H9 (cell line): ENCODE measurements around the gene ARFGEF3. TPM values are rescaled to one million over a fixed set of nuclear protein-coding genes. Genes with fewer than 3 reads are reported as not detected.

Experiments used
- DNase-seq: peaks from one replicate; pipeline ENCODE4 v3.0.0-alpha.2; 2017
- H2AFZ ChIP-seq: one replicate; pipeline ENCODE4 v1.6.1; 2013; ENCODE audit warnings: mild to moderate bottlenecking, low read length, control low read depth, moderate library complexity
- H2AK5ac ChIP-seq: 2 replicates; pipeline ENCODE4 v1.6.1; 2013; ENCODE audit warnings: low read length, control low read depth, mixed read lengths; ENCODE audit not compliant: insufficient read length
- H2BK120ac ChIP-seq: one replicate; pipeline ENCODE4 v1.6.1; 2013; ENCODE audit warnings: low read depth, mild to moderate bottlenecking, low read length, control low read depth, inconsistent platforms; ENCODE audit not compliant: poor library complexity, severe bottlenecking
- H2BK12ac ChIP-seq: 2 replicates; pipeline ENCODE4 v1.6.1; 2013; ENCODE audit warnings: low read length, control low read depth, mixed read lengths, low read depth; ENCODE audit not compliant: insufficient read length
- H2BK15ac ChIP-seq: 2 replicates; pipeline ENCODE4 v1.6.1; 2013; ENCODE audit warnings: low read depth, low read length, control low read depth
- H2BK20ac ChIP-seq: one replicate; pipeline ENCODE4 v1.6.1; 2013; ENCODE audit warnings: low read depth, mild to moderate bottlenecking, low read length, control low read depth, inconsistent platforms; ENCODE audit not compliant: poor library complexity, severe bottlenecking
- H2BK5ac ChIP-seq: 2 replicates; pipeline ENCODE4 v1.6.1; 2013; ENCODE audit warnings: low read length, control low read depth, mixed read lengths; ENCODE audit not compliant: insufficient read length
- H3K14ac ChIP-seq: 2 replicates; pipeline ENCODE4 v1.6.1; 2013; ENCODE audit warnings: low read length, control low read depth; ENCODE audit not compliant: insufficient read depth
- H3K18ac ChIP-seq: 2 replicates; pipeline ENCODE4 v1.6.1; 2013; ENCODE audit warnings: low read depth, mild to moderate bottlenecking, mixed read lengths, low read length, control low read depth; ENCODE audit not compliant: insufficient read length
- H3K23ac ChIP-seq: 2 replicates; pipeline ENCODE4 v1.6.1; 2013; ENCODE audit warnings: low read length, control low read depth, mixed read lengths, low read depth; ENCODE audit not compliant: insufficient read length
- H3K23me2 ChIP-seq: 2 replicates; pipeline ENCODE4 v1.6.1; 2013; ENCODE audit warnings: low read depth, mild to moderate bottlenecking, mixed read lengths, low read length, control low read depth; ENCODE audit not compliant: insufficient read length, poor library complexity, severe bottlenecking
- H3K27ac ChIP-seq: 2 replicates; pipeline ENCODE4 v1.5.1; 2013; ENCODE audit warnings: low read length, control low read depth, mixed read lengths, low read depth; ENCODE audit not compliant: insufficient read length
- H3K27me3 ChIP-seq: 2 replicates; pipeline ENCODE4 v1.6.1; 2013; ENCODE audit warnings: low read length, control low read depth, inconsistent platforms; ENCODE audit not compliant: insufficient read depth
- H3K4ac ChIP-seq: 2 replicates; pipeline ENCODE4 v1.6.1; 2013; ENCODE audit warnings: low read depth, mild to moderate bottlenecking, control low read depth, inconsistent platforms, low read length, moderate library complexity
- H3K4me1 ChIP-seq: 2 replicates; pipeline ENCODE4 v1.6.1; 2013; ENCODE audit warnings: low read length, control low read depth, inconsistent platforms; ENCODE audit not compliant: insufficient read depth
- H3K4me2 ChIP-seq: 2 replicates; pipeline ENCODE4 v1.6.1; 2013; ENCODE audit warnings: low read length, control low read depth, mixed read lengths; ENCODE audit not compliant: insufficient read length, insufficient read depth
- H3K56ac ChIP-seq: 2 replicates; pipeline ENCODE4 v1.6.1; 2013; ENCODE audit warnings: low read depth, mild to moderate bottlenecking, mixed read lengths, low read length, control low read depth; ENCODE audit not compliant: insufficient read length
- H3K79me1 ChIP-seq: 2 replicates; pipeline ENCODE4 v1.6.1; 2013; ENCODE audit warnings: low read depth, mild to moderate bottlenecking, moderate library complexity, low read length, control low read depth, inconsistent platforms; ENCODE audit not compliant: insufficient read depth, poor library complexity, severe bottlenecking
- H3K79me2 ChIP-seq: 2 replicates; pipeline ENCODE4 v1.6.1; 2013; ENCODE audit warnings: low read length, control low read depth, inconsistent platforms; ENCODE audit not compliant: insufficient read depth
- H3K9ac ChIP-seq: 2 replicates; pipeline ENCODE4 v1.6.1; 2013; ENCODE audit warnings: low read length, control low read depth, mixed read lengths; ENCODE audit not compliant: insufficient read length; ENCODE audit errors: extremely low read depth
- H3K9me3 ChIP-seq: one replicate; pipeline ENCODE4 v1.6.1; 2013; ENCODE audit warnings: low read depth, low read length, inconsistent platforms; ENCODE audit not compliant: control insufficient read depth
- H3T11ph ChIP-seq: one replicate; pipeline ENCODE4 v1.6.1; 2013; ENCODE audit warnings: mild to moderate bottlenecking, low read length, control low read depth, inconsistent platforms
- H4K20me1 ChIP-seq: one replicate; pipeline ENCODE4 v1.6.1; 2013; ENCODE audit not compliant: control insufficient read depth, insufficient read length, insufficient read depth
- H4K5ac ChIP-seq: 2 replicates; pipeline ENCODE4 v1.6.1; 2013; ENCODE audit warnings: low read depth, mild to moderate bottlenecking, mixed read lengths, low read length, control low read depth; ENCODE audit not compliant: insufficient read length
- H4K8ac ChIP-seq: replicated peaks from 2 replicates; pipeline ENCODE4 v1.6.1; 2013; ENCODE audit warnings: low read length, control low read depth, mixed read lengths, low read depth; ENCODE audit not compliant: insufficient read length
- H4K91ac ChIP-seq: 2 replicates; pipeline ENCODE4 v1.6.1; 2013; ENCODE audit warnings: low read depth, mild to moderate bottlenecking, moderate library complexity, mixed read lengths, low read length, control low read depth; ENCODE audit not compliant: insufficient read length
- H3K27ac Mint-ChIP-seq, 3 experiments: 2 replicates in 2 of 3; 3 replicates in 1 of 3; pipeline ENCODE4 v1.8.0; 2020 to 2021; ENCODE audit warnings: mixed read lengths in 3 of 3, mild to moderate bottlenecking in 1 of 3, moderate library complexity in 1 of 3
- H3K27me3 Mint-ChIP-seq: 2 replicates; pipeline ENCODE4 v1.8.0; 2021; ENCODE audit warnings: low read depth, mild to moderate bottlenecking, moderate library complexity, mixed read lengths
- H3K36me3 Mint-ChIP-seq, 3 experiments: 2 replicates in 2 of 3; 3 replicates in 1 of 3; pipeline ENCODE4 v1.8.0; 2020 to 2021; ENCODE audit warnings: low read depth in 3 of 3, mixed read lengths in 3 of 3; ENCODE audit not compliant: insufficient read depth in 1 of 3
- H3K4me1 Mint-ChIP-seq, 2 experiments: 2 replicates each; pipeline ENCODE4 v1.8.0; 2020; ENCODE audit warnings: mixed read lengths in 2 of 2
- H3K4me3 Mint-ChIP-seq, 2 experiments: 2 replicates in 1 of 2; 3 replicates in 1 of 2; pipeline ENCODE4 v1.8.0; 2020 to 2021; ENCODE audit warnings: mild to moderate bottlenecking in 2 of 2, mixed read lengths in 2 of 2, moderate library complexity in 1 of 2
- H3K9me3 Mint-ChIP-seq, 2 experiments: 2 replicates in 1 of 2; 3 replicates in 1 of 2; pipeline ENCODE4 v1.8.0; 2020; ENCODE audit warnings: mild to moderate bottlenecking in 2 of 2, mixed read lengths in 2 of 2, moderate library complexity in 1 of 2
- CTCF ChIP-seq: fragments of 200-600 bp; sonication (generic); conservative IDR thresholded peaks from 3 replicates; pipeline ENCODE4 v1.8.0; 2021; ENCODE audit warnings: antibody characterized with exemption, mild to moderate bottlenecking
- WGBS: extraction: QIAGEN DNeasy Blood & Tissue Kit; methylation state at CpG from one replicate; pipeline ENCODE4 v1.1.7; 2013; ENCODE audit warnings: missing lambda C conversion rate, low lambda C conversion rate, mixed read lengths; ENCODE audit not compliant: insufficient read length; ENCODE audit errors: extremely low coverage; 5-methylcytosine and 5-hydroxymethylcytosine counted together
- total RNA-seq: library from RNA; stranded (reverse); gene quantifications from 2 replicates; pipeline ENCODE4 v1.2.1, GENCODE V29; 2021

ARFGEF3 gene
- total RNA-seq, 1 experiment from 2014 or later = 13.7 TPM

- H2AFZ ChIP-seq = no peak overlapping the region
- H3K79me1 ChIP-seq = no peaks in the 10 kb centered on the region
- no peak for TF ChIP-seq CTCF
- no peaks in the 10 kb centered on the region for H3K79me2 ChIP-seq
- no peak overlapping the region for H3K4me3 Mint-ChIP-seq
- no peak overlapping the region for H2AK5ac ChIP-seq
- H3K9me3 Mint-ChIP-seq = no peaks in the 10 kb centered on the region
- H4K8ac ChIP-seq = no peak overlapping the region
- H3K4me2 ChIP-seq = no peak overlapping the region
- H3K23me2 ChIP-seq = no peaks in the 10 kb centered on the region
- H3K14ac ChIP-seq = no peak overlapping the region
- no peaks in the 10 kb centered on the region for H3K27me3 Mint-ChIP-seq
- no peak overlapping the region for H3K4ac ChIP-seq
- H3K36me3 Mint-ChIP-seq = peaks cover 0 to 3% (median 2%) of the 10 kb centered on the region in 3 experiments; a peak in 2 of 7 replicates
- H2BK15ac ChIP-seq = no peak overlapping the region
- H3K18ac ChIP-seq = no peak overlapping the region
- no peak overlapping the region for H2BK12ac ChIP-seq
- no peak overlapping the region for H4K5ac ChIP-seq
- DNase-seq = no peak
- H3K4me1 Mint-ChIP-seq = no peaks in the 10 kb centered on the region
- no peak overlapping the region for H3T11ph ChIP-seq
- H2BK5ac ChIP-seq = no peak overlapping the region
- H3K27ac Mint-ChIP-seq = no peak overlapping the region
- no peak overlapping the region for H3K56ac ChIP-seq
- no peak overlapping the region for H3K23ac ChIP-seq
- H3K27ac ChIP-seq = no peak overlapping the region
- H3K9me3 ChIP-seq = no peaks in the 10 kb centered on the region
- no peaks in the 10 kb centered on the region for H4K20me1 ChIP-seq
- no peak overlapping the region for H3K9ac ChIP-seq
- no peak overlapping the region for H4K91ac ChIP-seq
- no peaks in the 10 kb centered on the region for H3K4me1 ChIP-seq
- no peak overlapping the region for H2BK20ac ChIP-seq
- no CpG with 5 or more reads among the region's 1 CpG for WGBS
- no peaks in the 10 kb centered on the region for H3K27me3 ChIP-seq
- H2BK120ac ChIP-seq = no peak overlapping the region
Measured at GRCh38 chr6:138248878-138249277, 87.1 kb downstream of the ARFGEF3 start.
